SK-N-SH treated with all-trans-retinoic acid at 6 μM for 48 hours (cell line): ENCODE measurements around the gene MEP1B.

ENCODE experiments used
- BACH2 ChIP-seq: fragments of 250-450 bp; sonication (Bioruptor Pico); IDR thresholded peaks from 2 replicates; pipeline ENCODE4 v1.9.0; 2021; ENCODE audit warnings: mild to moderate bottlenecking, borderline replicate concordance
- PPARA ChIP-seq: fragments of 250-450 bp; sonication (Bioruptor Pico); IDR thresholded peaks from 2 replicates; pipeline ENCODE4 v1.5.0; 2020; ENCODE audit warnings: mild to moderate bottlenecking, borderline replicate concordance

DNA sequence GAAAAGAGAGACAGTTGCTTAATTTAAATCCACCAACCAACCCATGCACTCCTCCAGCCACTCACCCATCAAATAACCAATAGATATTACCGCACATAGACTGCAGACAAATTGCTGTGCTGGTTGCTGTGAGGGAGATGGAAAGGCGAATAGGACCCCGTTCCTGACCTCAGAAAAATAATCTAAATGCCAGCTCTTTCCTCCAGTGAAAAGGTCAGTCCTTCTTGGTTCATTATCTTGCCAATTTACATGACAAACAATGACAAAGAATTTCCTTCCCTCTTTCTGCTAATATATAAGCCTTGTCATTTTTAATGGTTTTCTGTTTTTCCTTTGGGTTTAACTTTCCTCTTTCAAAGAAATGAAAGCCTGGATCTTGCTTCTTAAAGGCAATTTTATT is 61.6 kb downstream of the MEP1B start:
- TF ChIP-seq PPARA (CRISPR knock-in tag) (no peak), BACH2 (CRISPR knock-in tag) (no peak)
